Midbrain (tissue), 1 donor: ENCODE data around the gene SYT2.
"Not testable (repeated sequence)": the region's sequence is repeated elsewhere in the genome, so short reads cannot be mapped to it uniquely, and the experiment has no call there.

Source experiments
- DNase-seq: peaks from one replicate; lab custom pipeline; 2025; lab: John Stamatoyannopoulos, UW

SYT2 gene

DNA sequence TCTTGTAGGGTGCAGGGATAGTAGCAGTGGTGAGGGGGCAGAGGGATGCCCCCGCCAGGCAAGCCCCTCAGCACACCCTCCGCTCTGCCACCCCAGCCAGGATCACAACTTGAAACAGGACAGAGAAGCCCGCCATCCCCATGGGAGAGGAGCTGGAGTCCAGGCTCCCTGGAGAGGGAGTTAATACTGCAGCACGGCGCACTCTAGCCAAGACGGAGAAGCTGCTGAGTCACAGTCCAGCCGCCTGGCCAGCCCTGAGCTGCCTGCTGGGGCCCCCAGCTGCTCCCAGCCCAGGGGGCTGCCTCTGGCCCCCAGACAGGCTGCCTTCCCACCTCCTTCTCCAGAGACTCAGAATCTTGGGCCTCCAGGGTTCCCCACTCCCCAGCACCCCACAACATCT lies 87.2 kb downstream of the SYT2 start:
- no peak for DNase-seq

DNA sequence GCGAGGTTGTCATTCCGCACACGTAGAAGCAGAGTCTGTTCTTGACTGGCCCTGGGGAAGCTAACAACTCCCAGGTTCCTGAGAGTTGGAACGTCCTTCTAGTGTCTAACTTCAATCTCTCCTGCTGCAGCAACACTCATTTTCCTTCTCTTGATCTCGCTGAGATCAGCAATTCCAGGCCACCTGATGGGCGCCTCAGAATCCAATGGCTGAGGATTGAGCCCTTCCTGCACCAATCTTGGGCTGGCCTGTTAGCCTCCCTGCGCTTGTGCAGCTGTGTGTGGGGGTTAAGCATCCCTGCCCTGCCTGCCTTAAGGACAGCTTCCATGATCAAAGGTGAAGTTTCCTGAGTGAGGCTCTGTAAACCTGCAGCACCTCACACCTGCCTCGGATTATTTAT lies 87.9 kb downstream of the SYT2 start:
- DNase-seq = no peak

DNA sequence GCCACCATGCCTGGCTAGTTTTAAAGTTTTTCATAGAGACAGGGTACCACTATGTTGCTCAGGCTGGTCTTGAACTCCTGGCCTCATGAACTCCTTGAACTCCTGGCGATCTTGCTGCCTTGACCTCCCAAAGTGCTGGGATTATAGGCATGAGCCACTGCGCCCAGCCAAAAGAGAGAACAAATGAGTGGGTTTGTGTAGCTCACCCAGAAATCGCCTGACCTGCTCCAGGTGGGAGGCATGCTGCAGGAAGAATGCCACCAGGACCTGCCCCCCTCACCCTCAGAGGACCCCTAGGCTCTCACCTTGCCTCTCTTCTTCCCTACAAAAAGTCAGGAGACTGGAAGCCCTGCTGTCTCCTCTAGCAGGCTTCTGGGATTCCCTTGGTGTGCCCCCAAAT lies 88.8 kb downstream of the SYT2 start:
- DNase-seq = no peak

DNA sequence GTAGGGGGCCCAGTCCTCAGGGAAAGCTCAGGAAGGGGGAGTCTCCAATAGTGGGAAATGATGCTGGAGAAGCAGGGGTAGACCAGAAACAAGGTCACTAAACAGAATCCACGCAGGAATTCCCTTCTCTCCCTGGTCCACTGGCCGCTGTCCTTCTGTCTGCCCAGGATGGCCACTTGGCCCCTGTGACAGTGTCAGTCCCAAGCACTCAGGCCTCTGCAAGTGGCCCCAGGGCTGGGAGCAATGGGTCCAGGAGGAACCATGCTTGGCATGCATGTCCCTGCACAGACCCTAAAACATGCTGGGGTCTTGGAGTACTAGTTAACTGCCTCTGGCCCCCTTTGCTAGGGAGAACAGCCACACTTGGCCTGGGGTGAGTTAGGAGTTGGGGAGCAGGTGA lies 90.2 kb downstream of the SYT2 start:
- not testable (repeated sequence) for DNase-seq

DNA sequence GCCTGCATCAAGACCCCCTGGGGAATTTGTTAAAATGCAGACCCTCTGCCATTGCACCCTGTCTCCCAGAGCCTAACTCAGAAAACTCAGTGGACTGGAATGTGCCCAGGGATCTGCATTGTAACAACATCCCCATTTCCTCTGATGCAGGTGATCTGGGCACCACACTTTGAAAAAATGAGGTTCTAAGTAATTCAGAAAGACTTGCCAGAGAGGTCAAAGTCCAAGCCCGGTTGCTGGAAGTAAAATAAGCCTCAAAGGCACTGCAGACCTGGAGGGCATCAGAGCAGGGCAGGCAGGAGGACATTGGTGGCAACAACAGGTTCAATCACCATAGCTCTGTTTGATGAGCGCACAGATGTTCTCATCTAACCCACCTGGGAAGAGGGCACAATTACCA lies 90.7 kb downstream of the SYT2 start:
- DNase-seq = no peak

DNA sequence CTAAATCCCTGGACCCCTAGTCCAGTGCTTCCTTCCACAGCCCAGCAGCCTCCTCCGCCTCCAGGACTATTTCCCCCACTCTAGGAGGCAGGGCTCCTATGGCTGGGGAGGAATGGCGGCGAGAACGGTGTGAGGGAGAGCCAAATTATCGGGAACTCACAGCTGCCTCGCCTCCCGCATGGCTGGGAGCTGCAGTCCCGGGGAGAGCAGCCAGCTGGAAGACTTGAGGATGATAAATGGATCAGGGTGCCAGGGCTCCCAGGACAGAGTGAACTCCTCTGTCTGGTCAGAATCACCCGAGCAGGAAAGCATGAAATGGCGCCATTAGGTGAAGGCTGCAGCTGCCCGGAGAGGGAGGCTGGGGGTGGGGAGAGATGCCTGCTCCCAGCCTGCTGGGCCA lies 91.2 kb downstream of the SYT2 start:
- not testable (repeated sequence) for DNase-seq

DNA sequence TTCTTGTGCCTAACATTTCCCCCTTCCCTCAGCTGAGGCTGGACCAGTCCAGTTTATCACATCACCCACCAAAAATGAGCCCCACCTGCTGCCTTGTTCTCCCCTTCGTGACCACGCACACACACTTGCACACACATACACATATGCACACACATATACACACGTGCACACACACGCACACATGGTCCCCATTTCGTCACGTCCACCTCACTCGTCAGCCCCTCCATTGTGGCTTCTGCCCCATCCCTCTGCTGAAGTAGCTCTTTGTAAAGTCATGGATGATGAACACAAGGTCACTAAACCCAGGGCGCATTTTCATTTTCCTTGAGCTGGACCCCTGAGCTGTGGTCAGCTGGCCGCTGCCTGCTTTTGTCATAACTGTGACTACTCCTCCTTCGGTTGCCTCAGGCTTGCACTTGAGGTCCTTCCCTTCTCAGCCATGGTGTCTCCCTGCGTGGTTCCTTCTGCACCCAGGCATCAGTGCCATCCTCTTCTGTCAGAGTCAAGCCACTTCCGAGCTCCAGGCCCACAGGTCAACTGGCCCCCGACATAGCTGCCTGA lies 93.8 kb downstream of the SYT2 start:
- DNase-seq = no peak

DNA sequence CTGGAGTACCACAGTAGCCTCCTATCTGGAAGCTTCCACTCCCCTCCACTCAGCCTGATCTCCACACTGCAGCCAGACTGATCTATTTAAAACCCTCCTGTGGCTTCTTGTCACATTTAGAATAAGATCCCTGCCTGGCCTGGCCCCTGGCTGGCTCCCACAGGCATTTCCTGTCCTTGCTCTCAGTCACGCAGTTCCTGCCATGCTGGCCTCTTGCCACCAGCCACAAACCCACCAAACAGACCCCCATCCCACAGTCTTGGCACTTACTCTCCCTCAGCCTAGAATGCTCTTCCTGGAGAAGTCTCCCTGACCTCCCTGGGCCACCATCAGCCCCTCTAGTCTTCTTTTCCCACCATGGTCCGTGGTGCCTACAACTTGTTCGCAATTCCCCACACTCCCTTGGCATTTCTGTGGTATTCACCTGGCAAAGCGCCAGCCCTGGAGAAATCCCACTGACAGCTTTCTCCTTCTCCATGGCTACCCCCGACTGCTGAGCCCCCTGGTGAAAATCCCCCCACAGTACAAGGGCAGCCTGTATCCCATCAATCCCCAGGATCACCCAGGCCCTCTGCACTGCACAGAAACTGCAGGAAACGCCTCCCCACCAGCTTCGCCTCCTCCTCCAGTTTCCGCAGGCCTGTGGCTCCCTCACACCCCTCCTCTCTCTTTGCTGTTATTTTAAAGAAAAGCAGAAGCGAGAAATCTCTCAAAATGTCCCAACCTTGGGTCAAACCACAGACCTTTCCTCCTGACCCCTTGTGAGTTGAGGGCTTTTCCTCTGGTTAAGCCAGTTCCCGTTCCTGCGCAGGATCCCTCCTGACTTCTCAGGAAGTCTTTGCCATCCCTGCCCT lies 94.5 kb downstream of the SYT2 start:
- peak; percentile 28 for DNase-seq

DNA sequence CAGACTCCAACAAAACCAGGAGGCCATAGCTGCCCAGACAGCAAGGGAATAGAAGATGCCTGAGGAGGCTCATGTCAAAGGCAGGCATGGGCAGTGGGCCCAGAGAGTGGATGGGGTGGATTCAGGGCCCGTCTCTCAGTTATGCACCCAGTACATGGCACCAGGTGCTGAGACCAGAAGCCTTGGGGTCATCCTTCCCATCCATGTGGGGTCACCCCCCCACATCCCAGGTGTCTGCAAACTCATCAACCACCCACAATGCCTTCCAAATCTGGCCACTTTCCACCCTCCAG lies 95.1 kb downstream of the SYT2 start:
- not testable (repeated sequence) for DNase-seq

DNA sequence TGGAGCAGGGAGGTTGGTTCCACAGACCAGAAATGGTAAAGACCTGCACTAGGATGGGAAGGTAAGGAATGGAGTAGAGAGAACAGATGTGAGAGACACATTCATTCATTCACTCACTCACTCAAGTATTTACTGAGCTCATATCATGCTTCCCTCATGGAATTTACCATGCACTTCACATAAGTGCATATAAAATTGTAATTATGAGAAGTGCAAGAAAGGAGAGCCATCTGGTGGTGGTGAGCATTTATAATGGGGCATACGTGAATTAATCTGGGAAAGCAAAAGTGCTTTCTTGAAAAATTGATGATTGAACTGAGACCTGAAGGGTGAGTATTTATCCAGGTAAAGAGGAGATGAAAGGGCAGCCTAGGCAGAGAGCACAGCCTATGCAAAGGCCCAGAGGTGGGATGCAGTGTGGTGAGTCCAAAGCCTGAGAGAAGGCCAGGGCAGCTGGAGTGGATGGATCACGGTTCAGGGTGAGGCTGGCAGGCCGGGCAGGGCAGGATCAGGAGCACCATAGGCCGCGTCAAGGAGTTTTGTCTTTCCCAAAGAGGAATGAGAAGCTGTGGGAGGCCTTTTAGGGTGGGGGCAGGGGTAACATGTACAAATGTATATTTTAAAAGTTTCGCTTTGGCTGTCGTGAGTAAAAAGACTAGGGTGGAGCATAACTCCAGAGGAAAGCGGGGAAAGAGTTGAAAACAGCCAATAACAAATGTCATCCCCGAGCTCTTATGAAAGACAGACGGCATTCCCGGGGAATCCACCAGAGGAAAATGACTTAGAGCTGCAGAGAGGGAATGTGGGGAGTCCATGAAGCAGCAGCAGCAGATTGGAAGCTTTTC lies 95.7 kb downstream of the SYT2 start:
- not testable (repeated sequence) for DNase-seq

DNA sequence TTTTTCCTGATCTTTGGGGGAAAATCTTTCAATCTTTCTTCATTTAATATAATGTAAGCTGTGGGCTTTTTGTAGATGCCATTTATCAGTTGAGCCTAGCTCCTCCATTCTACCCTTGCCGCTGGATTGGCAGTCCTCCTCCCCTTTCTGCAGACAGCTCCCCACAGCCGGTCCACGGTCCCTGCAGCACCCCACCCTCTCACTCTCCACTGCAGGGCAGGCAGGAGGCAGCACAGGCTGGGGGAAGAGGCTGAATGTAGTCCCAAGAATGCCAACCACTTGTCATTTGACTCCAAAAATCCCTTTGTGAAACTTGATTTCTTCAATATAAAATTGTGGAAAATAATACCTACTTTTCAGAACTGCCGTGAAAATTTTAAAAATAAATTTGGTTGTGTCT lies 96.7 kb downstream of the SYT2 start:
- DNase-seq = no peak

DNA sequence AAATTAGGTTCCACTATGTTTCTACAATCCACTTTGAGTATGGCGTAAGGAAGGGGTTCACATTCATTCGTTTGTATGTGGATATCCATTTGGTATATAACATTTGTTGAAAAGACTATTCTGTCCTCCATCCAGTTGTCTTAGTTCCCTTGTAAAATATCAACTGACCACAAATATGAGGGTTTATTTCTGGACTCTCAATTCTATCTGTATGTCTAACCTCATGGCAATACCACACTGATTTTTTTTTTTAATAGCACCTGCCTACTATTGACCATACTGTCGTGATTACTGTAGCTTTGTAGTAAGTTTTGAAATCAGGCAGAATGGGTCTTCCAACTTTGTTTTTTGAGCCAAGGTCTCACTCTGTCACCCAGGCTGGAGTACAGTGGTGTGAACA lies 98.2 kb downstream of the SYT2 start:
- not testable (repeated sequence) for DNase-seq

DNA sequence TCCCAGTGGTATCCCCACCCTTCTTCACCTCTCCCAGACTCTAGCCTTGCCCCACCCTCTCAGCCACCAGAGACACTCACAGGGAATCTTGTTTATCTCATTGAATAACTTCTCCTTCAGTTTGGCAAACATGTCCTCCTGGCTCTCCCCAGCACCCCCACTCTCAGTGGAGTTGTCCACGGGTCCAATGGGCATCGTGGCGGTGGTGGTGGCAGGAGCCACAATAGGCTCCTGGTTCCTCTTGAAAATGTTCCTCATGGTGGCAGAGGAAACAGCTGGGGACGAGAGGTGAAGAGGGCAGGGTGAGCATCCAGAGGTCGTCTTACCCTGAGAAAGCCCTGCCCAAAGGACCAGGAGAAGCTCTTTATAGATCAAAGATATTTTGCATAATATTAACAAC lies 104.7 kb downstream of the SYT2 start:
- no peak for DNase-seq

DNA sequence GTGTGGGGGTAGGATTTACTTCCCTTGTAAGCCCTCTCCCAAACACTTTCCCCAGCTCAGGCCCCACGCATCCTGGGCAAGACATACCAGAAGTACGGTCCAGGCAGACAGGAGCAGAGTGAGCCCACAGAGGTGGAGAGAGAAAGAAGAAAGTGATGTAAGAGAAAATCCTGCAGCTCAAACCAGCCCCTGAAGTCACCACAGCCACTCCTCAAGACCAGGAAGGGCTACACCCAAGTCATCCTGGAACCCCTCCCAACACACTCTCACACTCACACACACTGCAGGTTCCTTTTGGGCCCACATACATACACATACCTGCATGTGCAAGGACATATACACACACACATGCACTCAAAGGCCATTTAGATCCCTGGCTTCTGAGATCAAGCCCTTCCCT lies 106.8 kb downstream of the SYT2 start:
- no peak for DNase-seq

DNA sequence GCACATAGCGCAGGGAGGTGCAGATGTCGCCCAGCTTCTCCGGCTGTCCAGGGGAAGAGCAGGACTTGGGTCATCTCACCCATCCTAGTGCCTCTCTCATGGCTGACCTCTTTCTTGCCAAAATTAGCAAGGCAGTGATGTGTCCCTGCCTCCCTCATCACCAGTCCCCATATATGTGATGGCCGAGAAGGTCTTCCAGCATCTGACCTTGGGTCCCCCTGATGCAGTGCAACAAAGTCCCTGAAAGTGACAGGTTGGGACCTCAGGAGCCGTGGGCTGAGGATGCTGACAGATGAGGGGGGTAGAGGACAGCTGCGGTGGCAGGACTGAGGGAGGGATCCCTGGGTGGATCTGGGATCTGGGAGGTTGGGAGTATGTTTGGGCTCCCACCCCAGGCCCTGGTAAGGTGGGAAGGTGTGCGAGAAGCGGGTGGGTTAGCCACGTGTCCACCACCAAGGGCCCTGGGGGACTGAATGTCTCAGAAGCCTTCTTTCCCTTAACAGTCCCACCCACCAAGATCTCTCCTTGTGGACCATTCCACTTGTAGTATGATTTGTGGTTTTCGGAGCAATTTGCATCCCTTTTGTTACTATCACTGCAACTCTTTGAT lies 109.7 kb downstream of the SYT2 start:
- DNase-seq = no peak

DNA sequence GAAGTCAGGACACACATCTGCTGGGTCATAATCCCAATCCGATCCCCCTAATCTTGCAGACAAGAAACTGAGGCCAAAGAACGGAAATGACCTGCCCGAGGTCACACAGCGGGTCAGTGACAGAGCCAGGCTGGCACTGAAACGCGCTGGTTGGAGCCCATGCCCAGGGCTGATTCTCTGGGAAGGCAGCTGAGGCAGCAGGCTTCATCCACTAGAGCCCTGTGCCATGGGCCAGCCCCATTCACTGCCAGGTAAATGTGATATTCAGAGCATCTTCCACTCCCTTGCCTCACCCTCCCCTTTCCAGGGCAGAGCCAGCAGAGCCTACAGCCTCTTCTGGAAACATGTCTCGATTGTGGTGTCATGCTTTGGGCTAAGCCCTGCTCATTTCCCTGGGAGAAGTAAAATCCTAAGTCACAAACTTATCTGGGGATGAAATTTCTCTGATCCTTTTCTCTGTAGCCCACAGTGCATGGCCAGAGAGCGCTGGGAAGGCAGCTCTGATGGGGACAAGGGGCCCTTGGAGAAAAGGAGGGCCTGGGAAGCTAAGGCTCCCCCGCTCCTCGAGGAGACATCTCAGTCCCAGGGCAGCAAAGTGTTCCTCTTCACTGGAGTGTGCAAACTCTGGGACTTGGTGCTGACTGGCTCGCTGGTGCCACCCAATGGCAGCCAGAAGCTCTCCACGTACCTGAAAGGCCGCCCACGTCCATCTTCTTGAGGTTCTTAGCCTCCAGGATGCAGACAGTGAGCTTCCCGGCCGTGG lies 110.4 kb downstream of the SYT2 start:
- peak; percentile 29 for DNase-seq

DNA sequence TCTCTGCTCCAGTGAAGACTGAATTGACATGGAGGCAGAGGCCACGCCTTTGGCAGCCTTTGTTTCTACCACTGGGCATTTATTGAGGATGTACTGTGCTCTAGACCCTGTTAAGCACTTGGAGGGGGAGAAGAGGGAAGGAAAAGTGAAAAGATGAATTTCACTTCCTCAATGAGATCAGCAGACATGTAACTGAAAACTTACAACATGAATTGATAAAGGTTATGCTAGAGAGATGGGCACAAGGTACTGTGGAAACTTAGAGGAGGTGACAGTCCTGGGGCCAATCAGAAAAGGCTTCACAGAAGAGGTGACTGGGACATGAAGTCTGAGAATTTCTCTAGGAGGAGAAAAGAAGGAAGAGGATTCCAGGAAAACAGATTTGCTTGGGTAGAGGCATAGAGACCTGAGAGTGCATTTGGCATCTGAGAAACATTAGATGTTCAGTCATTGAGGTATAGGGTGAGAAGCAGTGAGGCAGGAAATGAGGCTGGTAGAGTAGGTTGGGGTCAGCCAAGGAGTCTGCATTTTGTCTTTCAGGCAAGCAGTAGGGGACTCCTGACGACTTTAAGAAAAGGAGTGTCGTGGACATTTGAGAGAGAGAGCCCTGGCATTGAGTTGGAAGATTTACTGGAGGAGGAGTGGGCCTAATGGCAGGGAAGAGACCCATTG lies 113.0 kb downstream of the SYT2 start:
- no peak for DNase-seq

DNA sequence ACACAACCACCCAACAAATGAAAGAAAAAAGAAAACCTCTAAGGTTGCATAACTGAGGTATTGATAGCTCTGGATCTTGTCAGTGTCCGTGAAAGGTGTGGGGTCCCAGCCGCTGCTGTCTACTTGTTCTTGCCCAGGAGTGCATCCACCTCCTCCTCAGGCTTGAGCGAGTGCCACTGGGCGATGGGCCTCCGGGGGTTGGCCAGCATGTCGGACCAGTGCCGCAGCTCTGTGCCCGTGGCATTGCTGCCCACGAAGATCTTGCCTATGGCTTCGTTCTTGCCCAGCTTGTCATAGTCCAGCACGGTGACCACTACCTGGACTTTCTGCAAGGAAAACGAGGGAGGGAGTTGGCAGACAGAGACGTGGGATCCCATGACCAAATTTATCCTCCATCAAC lies 113.6 kb downstream of the SYT2 start:
- DNase-seq = no peak

DNA sequence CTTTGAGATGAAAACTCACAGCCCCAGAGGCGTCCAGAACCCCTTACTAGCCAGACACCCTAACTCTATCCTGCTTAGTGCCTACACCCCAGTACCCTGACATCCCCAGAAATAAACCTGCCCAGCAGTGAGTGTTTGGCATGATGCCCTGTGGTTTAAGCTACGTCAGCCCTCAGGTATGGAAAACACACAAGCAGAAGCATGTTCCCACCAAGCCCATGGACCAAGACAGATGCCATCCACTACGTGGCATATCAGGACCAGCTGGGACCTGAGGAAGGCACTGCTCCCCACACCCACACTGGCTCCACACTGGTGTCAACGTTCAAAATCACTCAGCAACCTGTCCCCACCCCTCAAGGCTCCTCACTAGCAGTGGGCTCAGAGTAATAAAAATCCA lies 116.4 kb downstream of the SYT2 start:
- no peak for DNase-seq

DNA sequence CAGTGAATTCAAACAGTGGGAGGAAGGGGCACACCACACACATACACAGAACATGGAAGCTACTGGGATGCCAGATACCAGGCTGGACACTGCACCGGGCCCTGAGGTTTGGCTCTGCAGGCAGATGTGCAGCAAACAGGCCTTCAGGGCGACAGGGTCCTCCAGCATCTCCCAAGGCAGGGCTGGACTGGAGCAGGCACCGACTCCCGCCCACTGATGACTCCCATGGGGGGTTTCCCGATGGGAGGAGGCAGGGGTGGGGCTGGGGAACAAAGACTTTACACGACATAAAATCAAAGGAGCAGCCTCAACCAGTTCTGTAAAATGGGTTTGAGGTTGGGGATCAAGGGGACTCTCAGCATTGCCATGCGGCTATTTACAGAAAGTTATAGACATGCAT lies 118.1 kb downstream of the SYT2 start:
- no peak for DNase-seq

DNA sequence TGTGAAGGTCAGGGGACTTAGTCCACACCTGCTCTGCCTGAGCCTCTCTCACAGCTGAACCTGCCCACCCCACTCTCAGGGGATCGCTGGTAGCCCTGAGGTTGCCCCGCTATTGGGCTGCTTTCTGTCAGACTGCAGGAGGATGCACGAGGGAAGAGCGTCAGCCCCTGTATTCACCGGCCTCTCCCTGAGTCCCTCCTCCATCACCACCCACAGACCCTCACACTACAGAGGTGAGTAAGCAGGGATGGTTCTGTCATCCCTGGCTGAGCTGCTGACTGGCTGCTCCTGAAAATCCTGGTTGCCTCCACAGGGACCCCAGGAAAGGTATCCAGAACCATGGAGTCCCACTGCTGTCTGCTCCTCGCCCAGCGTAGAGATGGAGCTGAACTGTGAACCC lies 118.7 kb downstream of the SYT2 start:
- no peak for DNase-seq
